HT1080 (cell line): Measurements from ENCODE around the gene ABLIM1. TPM values are rescaled to one million over a fixed set of nuclear protein-coding genes. Genes with fewer than 3 reads are reported as not detected.

ENCODE experiments used
- DNase-seq: peaks from one replicate; pipeline ENCODE4 v3.0.0-alpha.2; 2015; ENCODE audit warnings: low read depth
- small RNA-seq: library from RNA; depleted of rRNA; stranded (forward); fragments of <200 nt; gene quantifications from one replicate; pipeline ENCODE3, GENCODE V24; 2014
- total RNA-seq: library from RNA; depleted of rRNA; stranded (reverse); fragments of >200 nt; shearing (Covaris generic); gene quantifications from 2 replicates; pipeline ENCODE4 v1.2.3, GENCODE V29; 2014; rRNA removed

The ABLIM1 gene
- total RNA-seq, 1 experiment from 2014 or later, result 1.3 TPM

DNA sequence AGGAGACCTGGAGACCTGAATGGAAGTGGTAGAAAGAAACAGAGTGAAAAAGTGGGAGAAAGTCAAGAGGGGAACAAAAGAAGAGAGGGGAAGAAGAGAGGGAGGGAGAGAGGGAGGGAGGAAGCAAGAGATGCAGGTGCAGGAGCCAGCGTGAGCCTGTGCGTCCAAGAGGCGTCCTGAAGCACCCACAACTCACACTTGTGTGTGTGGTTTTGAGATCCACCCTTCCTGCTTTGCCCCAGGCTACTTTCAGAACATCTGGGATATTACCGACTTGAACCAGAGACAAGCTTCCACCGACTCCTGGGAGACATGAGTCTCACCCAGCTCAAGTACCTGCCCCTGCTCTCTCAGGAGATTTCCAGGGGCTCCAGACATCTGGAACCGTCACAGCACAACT lies 263.5 kb downstream of the ABLIM1 start:
- no peak for DNase-seq

DNA sequence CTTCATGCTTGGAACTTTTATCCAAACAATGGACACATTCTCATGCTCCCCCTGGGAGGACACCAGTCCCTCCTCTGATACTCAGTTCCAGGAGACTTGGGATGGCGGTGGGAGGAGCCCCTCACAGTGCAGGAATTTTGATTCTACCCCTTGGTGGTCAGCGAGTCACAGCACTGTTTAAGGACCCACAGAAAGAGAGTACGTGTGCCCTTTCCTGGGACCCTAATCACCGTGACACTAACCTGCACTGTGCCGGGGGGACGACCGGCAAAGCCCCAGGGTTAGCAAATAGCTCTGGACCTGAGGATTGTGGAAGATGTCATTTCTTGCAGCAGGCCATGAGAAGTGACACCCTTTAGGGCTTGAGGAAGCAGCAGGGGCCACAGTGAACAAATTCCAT lies 264.2 kb downstream of the ABLIM1 start:
- DNase-seq, result no peak

DNA sequence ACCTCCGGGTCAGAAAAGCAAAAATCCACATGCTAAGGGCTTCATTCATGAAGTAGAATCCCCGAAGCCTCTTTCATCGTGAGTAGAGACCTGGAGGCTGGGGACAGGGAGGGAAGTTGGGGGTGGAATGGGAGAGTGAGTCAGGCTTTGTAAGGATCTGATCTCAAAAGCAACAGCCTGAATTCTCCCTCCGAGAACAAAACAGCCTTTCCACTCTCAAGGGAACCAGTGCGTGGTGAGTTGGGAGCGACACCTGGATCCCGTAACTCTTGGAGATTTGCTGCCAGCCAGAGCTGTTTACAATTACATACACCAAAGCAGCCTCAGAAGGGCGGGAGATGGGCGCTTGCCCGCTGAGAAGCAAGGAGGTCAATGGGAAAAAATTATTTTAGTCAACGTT lies 264.6 kb downstream of the ABLIM1 start:
- DNase-seq, result peak; percentile 60

DNA sequence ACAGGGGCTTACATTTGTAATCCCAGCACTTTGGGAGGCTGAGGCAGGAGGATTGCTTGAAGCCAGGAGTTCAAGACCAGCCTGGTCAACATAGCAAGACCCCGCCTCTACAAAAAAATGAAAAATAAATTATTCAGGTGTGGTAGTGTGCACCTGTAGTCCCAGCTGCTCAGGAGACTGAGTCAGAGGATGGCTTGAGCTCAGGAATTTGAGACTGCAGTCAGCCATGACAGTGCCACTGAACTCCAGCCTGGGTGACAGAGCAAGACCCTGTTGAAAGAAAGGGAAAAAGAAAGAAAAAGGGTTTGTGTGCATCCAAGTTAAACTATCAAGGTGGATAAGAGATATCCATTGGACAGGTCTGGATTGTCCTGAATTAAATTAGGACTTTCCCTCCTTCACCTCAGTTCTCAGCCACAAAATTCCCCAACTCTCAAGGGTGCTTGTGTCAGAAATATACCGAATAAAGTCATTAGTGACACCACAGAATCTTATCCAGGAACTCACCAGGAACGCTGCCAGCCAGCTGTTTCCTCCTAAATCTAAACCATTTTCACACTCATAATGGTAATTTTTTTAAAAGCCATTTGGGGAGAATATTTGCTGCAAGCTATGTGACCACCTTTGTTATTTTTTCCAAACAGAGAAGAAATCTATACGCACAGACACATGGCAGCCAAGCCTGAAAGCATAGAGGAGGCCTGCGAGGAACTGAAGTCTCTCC lies 265.8 kb downstream of the ABLIM1 start:
- no peak for DNase-seq

DNA sequence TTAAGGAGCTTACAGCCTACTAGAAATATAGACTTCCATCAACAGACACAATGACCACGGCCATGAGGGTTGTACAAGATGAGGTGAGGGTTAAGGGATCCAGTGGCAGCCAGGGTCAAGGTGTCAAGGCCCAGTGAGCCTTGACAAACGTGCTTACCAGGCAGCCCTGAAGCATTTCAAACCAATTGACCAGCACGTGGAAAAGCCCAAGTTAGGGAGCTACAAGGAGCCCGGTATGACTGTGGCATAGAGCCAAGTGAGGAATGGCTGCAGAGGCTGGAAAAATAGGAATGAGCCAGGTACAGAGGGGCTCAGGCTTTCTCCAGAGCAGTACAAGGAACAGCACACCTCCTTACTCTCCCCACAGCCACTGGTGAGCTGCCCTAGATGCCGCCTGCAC lies 266.5 kb downstream of the ABLIM1 start:
- DNase-seq, result no peak

DNA sequence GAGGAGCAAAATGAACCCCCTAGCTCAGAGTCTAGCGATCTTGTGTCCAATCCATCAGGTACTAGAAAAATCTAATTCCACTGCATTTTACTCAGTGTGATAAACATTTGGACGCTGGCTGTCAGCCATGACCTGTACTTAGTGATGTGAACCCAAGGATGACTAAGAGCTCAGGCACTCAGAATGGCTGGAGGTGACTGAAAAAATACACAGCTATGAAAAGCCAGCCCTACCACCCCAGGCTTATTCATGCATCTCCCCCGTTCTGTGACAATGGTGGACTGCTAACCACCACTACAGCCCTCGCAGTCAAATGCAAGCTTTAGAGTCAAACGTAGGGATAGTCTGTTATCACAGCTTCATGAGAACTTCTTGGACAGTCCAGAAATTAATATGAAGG lies 268.6 kb downstream of the ABLIM1 start:
- peak; percentile 73 for DNase-seq

DNA sequence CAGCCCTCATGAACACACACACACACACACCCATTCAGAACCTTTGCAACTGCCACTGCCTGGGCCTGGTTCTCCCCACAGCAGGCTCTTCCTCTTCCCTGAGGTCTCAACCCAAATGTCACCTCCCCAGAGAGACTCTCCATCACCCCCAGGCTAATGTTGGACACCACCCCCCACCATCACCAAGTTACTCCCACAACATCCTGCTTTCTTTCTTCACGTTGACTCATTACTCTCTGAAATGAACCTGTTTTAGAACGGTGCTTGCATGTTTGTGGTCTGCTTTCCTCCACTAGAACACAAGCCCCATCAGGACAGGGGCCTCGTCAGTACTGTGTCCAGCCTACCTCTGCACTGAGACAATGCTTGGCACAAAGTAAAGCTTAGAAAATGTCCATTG lies 269.8 kb downstream of the ABLIM1 start:
- DNase-seq, result peak; percentile 48

DNA sequence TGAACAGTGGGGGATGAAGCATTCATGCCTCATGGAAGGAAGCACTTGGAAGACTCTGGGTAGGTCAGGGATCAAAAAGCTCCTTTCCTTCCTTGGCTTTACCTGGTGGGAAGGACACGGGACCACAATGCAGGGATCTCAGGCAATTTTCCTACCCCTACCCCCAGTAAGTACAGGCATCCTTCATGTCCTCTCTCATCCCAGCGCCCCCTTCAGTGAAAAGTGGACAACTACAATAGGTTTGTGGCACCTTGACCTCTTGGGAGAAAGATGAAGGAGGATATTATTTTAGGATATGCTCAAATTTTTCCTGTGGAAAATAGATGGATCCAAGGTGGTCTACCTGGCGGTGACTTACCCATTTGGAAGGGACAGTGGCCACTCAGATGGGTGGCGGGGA lies 270.3 kb downstream of the ABLIM1 start:
- DNase-seq, result no peak

DNA sequence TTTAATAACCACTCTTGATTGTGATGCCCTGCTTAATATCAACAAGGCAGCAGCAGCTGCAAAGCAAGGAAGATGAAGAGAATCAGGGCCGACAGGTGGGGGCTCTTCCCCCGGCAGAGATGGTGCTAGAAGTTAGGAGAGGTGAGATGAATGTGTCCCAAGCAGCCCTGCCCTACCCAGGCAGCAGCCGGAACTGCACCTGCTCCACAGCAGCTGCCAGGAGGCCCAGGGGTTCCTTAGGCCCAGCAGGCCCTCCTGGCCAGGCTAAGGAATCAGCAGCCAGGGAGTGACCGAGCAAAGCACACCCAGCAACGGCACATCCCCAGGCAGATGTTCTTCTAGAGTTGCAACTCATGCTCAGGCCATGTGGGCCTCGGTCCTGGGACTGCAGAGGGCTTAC lies 271.6 kb downstream of the ABLIM1 start:
- no peak for DNase-seq

DNA sequence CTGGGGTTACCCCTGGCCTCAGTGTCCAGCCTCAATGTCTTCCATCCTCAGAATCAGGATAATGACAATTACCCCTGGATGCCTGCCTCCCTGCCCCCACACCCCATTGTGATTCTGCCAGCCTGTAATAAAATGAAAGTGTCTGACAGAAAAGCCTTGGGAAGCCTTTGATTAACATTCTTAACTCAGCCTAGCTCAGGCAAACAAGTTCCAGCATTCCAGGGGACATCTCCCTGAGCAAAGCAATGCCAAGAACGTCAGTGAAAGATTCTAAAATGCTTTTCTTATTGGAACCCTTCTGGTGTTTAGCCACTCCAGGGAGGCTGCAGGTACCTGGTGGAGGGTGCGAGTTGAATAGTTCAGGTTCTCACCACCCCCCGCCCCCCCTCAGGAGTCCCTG lies 272.5 kb downstream of the ABLIM1 start:
- DNase-seq, result no peak

DNA sequence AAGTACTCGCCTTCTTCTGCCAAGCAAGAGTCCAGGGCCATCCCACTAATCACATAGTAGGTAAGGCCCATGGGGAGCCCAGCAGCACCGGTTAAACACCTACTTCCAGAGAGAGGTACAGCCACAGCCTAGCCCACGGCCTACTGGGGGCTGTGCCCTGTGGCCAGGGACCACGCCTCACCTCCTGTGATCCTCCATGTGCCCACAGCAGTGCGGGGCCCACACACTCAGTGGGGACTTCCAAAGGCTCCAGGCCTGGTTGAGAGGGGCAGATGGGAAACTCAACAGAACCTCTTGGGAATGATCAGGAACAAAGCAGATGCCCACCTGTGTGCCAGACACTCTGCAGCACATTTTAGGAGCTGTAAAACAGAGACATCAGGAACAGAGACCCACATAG lies 273.5 kb downstream of the ABLIM1 start:
- no peak for DNase-seq

DNA sequence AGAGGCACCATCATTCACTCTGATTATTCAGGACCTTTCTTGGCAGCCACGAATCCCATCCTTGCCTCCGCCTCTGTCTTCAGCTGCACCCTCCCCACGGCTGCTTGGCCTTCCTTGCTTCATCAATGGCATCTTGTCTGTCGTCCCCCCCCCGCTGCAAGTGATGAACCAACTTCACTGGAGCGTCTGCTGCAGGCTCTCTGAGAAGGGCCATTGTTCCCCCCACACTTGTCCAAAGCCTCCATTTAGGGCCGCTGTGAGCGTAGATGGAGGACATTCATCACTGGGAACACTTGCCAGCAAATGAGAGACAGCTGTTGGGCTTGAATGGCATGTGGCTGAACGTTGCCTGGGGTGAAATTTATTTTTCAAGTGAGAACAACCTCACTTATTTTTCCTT lies 273.9 kb downstream of the ABLIM1 start:
- no peak for DNase-seq

Small RNA genes within 50 kb of the gene (small RNA-seq; reads per million reads assigned to genes)
- gene RN7SL384P, result not detected

Other genes starting within 250 kb of the ABLIM1 start
- 3.5 and 8.5 TPM in 2 replicates for gene FHIP2A, start 163.5 kb upstream of the ABLIM1 start, total RNA-seq